HG03575 (cell line): ENCODE results near the gene MPI.
"Not testable (repeated sequence)": the region's sequence is repeated elsewhere in the genome, so short reads cannot be mapped to it uniquely, and the experiment has no call there.

Experiments used
- ATAC-seq: cut with Tn5 transposase; IDR thresholded peaks from one replicate; pipeline ENCODE4 v1.9.1; 2021; ENCODE audit not compliant: unreplicated experiment, insufficient number of reproducible peaks, low FRiP score; ENCODE audit errors: extremely low read depth

MPI gene

DNA sequence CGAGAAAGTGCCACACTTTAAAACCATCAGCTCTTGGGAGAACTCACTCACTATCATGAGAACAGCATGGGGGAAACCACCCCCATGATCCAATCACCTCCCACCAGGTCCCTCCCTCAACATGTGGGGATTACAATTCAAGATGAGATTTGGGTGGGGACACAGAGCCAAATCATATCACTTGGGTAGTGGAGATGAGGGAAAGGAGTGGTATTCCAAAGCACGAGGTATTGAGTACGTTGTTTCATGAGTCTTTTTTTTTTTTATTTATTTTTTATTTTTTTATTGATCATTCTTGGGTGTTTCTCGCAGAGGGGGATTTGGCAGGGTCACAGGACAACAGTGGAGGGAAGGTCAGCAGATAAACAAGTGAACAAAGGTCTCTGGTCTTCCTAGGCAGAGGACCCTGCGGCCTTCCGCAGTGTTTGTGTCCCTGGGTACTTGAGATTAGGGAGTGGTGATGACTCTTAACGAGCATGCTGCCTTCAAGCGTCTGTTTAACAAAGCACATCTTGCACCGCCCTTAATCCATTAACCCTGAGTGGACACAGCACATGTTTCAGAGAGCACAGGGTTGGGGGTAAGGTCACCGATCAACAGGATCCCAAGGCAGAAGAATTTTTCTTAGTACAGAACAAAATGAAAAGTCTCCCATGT lies 2.2 kb upstream of the MPI start:
- not testable (repeated sequence) for ATAC-seq

DNA sequence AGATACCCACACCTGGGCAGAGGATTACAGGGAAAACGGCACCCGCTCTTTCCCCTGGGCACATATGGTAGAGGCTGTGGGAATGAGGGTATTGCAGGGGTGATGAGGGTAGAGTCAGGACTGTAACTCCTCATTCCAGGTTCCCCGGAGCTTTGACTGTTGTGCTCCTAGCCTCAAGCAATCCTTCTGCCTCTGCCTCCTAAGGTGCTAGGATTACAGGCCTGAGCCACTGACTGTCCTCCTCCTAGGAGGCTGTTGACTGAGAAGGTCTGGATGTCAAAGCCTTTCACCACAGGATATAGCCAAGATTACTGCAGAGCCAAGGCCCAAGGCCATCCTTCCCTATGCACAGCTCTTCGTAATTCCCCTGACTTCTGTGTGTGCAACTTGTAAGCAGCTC lies 1.1 kb upstream of the MPI start:
- ATAC-seq = no peak

DNA sequence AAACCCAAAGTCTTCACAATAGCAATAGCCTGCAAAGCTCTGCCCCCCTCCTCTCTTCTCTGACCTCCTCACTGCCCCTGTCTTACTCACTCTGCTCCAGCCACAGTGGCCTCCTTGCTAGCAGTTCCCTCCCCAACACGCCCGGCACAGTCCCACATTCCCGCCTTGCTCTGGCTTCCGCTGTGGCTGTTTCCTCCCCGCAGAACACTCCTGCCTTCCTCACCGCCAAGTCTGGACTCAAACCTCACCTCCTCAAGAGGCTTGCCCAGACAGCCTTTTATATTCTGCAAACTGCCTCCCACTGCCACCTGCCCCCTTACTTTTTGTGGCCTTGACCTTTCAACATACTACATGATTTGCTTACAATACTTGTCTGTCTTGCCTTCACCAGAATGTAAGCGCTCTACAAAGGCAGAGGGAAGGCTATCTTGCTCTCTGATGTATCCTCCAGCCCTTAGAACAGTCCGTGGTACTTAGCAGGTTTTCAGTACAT lies 406 bp upstream of the MPI start:
- ATAC-seq = no peak

DNA sequence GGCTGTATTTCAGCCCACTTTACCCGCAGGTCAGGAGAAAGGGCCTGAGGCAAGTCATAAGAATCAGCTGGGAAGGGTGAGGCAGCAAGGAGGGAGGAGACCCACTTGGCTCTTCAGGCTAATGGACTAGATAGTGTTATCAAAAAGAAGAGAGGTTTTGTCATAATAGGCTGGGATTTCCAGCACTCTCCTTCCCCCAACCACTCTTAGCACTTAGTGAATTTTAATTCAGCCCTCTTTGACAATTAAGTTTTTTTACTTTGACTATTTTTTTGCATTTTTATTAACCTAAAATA lies 771 bp downstream of the MPI start:
- no peak for ATAC-seq

DNA sequence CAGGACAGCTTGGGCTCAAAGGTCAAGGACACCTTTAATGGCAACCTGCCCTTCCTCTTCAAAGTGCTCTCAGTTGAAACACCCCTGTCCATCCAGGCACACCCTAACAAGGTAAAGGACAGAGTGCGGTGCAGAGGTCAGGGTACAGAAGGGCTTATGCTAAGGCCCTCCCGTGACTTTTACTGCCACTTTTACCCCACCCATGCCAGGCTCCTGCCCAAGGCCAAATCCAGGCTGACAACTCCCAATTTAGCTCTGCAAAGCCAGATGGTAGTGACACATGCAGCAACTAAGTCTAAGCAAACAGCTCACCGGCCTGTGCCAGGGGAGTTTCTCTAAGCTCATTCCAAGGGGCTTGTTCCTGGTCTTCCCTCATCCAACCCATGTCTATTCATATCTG lies 1.6 kb downstream of the MPI start:
- ATAC-seq = no peak

DNA sequence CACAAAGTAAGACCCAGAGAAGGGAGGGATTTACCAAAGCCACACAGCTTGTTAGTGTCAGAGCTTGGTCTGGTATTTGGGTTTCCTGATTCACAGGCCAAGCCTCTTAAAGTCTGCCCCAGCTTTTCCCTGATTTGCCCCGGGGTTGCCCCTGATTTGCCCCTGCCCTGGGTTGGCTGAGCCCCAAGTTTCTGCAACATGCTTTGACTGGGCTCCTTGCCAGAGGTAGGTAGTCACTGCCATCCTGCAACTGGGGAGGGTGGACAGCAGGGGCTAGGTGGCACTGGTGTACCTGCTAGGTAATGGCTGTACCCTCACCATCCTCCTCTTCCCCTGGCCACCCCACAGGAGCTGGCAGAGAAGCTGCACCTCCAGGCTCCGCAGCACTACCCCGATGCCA lies 2.5 kb downstream of the MPI start:
- no peak for ATAC-seq

DNA sequence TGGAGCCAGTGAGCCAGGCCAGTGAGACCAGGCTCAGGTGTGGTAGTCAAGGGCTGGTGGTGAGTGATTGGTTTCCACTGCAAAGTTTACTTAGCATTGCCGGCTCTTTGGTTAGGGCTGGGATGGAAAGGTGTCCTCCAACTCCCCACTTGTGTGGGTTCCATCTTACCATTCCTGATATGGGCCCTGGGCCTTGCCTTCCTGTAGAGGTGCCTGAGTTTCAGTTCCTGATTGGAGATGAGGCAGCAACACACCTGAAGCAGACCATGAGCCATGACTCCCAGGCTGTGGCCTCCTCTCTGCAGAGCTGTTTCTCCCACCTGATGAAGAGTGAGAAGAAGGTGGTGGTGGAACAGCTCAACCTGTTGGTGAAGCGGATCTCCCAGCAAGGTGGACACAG lies 3.1 kb downstream of the MPI start:
- no peak for ATAC-seq

DNA sequence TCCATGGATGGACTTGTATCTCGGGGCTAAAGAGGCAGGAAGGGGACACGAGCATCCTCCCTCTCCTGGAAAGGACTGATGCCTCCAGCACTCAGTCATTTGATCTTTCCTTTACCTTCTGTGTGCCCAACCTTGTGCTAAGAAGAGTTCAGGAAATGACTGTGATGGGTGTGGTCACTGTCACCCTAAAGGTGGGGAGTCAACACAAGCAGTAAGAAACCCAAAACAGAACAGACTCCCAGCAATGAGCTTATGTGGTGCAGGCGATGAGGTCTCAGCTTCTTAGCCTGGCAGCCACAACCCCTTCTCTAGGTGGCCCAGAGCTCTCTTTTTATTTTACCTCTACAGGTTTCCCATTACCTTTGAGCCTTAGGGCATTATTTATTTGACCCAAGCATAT lies 3.8 kb downstream of the MPI start:
- ATAC-seq = no peak

DNA sequence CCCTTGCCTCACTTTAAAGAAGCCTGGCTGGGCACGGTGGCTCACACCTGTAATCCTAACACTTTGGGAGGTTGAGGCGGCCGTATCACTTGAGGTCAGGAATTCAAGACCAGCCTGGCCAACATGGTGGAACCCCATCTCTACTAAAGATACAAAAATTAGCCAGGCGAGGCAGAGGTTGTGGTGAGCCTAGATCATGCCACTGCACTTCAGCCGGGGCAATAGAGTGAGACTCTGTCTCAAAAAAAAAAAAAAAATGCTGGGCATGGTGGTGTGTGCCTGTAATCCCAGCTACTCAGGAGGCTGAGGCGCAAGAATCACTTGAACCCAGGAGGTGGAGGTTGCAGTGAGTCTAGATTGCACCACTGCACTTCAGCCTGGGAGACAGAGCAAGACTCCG lies 4.5 kb downstream of the MPI start:
- ATAC-seq = not testable (repeated sequence)

DNA sequence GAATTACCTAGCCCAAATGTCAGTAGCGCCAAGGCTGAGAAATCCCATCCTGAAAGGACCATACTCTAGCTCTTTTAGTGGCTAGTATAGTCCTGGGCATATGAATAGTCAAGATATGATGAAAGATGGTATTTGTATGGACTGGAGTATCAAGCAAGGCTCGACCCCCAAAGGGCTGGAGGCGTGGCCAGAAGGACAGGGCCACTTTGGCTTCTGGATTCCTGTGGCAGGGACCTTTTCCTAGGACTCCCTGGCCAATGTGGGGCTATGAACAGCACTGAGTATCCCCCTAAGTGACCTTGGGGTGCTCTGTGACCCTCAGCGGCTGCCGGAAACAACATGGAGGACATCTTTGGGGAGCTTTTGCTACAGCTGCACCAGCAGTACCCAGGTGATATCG lies 6.0 kb downstream of the MPI start:
- no peak for ATAC-seq

DNA sequence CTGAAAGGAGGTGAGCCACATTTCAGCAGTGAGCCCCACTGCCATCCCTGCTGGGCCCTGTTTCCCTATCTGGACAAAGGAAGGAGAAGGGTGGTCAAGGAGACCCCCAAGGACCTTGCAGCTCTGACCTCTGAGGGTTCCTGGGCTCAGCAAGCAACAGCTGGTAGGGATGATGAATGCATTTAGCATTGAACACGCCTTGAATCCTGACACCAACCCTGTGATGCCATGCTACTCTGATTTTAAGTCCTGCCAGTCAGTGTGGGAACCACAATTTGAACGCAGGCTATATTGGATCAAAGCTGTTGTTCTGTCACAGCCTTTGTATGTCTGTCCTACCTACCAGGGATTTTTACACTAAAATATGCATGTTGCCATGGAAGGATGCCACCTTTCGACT lies 6.5 kb downstream of the MPI start:
- ATAC-seq = no peak

DNA sequence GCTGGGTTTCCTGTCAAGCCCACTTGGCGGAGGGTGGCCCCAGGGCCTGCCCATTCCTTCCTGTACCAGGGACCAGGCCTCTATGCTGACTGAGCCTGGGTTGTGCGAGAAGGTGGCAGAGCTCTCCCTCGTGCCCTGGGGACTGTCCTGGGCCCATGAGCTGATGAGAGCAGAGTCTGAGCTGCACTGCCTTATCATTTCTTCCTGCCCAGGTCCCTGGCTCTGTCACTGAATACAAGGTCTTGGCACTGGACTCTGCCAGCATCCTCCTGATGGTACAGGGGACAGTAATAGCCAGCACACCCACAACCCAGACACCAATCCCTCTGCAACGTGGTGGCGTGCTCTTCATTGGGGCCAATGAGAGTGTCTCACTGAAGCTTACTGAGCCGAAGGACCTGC lies 7.5 kb downstream of the MPI start:
- ATAC-seq = no peak

DNA sequence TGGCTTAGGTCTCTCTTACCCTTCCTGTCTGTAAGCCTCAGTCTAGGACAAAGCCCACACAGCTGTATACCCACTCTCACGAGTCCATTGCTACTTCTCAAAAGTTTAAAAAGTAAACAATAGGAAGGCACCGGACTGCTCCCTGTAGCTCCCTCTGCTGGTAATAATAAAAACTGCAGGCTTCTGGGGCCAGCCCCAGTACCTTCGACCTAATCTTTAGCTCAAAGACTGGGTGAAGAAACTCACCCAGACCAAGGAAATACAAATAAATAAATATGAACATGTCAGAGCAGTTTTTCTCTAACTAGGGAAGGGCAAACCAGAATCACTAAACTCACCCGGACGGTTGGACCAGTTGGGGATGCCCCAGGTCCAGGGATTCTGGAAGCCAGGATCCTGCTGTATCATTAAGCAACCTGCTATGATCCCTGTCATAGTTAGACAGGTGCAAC lies 11.8 kb downstream of the MPI start:
- no peak for ATAC-seq

DNA sequence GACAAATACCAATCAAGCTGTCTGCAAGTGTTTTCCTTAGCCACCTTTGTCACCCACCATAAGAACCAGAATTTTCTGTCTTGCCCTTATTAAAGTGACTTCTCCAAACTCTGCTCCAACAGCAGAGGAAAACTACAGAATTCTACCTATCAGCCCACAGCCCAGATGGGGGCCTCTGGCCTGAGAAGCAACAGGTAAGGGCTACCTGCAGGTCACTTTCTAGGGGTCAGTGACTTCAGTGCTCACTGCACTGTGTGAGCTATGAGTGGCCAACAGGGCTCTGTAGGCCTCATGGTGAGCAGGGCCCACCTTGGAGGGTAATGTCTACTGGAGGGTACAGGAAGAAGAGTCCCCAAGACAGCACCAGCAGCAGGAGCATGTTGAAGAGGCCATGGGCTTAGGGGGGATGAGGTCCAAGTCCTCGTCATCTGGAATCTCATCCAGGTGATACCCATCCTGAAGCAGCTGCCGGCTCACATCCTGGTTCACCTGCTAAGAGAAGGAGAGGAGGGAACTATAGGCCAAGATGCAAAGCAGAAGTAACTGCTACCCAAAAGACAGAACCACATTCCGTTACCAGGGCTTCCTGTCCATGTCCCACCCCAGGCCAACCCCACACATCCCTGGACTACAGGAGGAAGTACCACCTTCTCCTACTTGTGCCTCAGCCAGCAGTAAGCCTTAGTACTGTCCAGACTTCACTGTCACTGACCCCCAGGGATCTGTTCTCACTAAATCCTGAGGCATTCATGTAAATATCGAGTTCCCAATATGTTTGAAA lies 12.6 kb downstream of the MPI start:
- no peak for ATAC-seq

DNA sequence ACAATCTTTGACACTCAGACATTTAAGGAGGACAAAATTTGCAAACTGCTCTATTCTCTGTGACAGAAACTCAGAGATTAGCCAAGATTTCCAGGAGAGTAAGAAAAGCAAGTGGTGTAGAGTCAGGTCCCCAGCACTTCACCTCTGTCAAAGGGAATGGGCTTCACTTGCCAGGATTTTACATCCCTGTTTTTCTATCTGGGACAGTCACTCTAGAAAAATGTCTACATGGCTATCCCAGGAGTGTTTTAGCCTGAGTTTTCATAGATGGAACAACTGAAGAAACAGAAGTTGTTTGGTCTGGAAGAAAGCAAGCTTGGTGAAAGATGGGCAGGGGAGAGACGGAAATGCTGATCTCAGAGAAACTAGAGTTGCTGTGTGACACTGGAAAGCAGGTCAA lies 13.8 kb downstream of the MPI start:
- no peak for ATAC-seq

DNA sequence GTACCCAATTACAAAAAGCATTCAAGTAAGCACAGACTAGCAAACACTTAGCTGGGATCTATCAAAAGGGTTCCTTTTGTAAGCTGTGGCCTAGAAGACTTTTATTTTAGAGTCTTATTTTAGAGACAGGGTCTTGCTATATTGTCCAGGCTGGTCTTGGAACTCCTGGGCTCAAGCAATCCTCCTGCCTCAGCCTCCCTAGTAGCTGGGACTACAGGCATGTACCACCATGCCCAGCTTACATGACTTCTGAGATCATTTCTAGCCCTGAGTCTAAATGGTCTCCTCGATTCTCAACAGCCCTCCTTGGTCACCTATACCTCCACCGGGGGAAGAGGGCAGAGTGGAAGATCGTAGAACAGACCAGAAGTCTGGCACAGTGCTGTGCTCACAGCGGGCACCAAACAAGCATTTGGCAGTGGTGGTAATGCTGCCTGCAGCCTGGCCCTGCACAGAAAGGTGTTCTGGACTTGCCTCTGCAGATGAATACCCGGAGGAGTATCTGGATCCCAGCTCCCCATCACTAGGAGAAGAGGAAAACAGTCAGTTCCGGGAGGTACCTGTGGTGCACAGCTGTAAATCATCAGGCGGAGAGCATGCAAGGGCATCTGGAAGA lies 14.5 kb downstream of the MPI start:
- no peak for ATAC-seq

DNA sequence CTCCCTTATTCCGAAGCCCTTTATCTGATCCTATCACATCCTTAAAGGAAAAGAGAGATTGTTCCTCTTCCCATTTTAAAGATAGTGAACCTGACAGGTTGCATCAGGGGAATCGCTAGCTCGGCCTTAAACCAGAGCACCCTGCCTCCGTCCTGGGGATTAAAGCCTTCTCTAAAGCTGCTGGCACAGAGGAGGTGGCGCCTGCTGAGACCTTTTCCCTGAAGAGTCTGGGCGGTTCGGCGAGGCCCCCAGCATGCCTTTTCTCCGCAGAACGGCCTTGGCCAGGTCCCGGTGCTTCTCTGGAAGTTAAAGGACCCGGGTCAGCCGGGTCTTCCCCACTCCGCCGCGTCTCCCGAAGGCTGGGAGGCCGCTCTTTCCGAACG lies 16.2 kb downstream of the MPI start:
- no peak for ATAC-seq

DNA sequence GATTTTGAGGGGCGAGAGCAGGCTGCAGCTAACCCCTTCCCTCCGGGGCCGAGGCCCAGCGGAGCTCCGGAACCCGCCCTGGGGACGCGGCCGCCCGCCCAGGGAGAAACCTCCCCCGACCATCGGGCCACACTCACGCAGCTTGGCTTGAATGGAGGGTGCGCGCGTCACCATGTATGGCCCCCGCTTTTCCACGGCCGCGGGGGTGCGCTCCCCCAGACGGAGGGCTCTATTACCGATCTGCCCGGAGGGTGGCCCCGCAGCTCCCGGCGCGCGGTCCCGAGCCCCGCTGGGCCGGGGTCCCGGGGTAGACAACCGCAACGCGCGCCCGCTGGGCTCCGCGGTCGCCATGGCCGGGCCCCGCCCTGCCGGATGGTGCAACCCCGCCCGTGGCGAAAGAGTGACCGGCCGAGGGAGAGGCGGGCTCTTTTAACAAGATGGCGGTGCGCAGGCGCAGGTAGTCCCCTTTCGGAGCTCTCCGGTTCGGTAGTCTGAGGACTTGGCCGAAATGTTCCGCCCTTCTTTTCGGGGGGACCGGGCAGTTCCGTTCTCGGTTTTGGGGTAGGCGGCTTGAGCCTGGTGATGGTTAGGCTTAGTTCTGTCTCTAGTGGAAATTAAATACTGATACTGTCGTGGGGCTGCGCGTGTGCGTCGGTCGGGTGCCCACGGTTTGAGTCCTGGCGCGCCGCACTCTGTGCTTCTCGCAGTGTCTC lies 16.8 kb downstream of the MPI start, which contains the start of gene FAM219B:
Gene FAM219B (minus strand): TSS at position 402 of the 713 bp plus-strand sequence. CDS start 51 bp downstream, at position 351.
- no peak for ATAC-seq

DNA sequence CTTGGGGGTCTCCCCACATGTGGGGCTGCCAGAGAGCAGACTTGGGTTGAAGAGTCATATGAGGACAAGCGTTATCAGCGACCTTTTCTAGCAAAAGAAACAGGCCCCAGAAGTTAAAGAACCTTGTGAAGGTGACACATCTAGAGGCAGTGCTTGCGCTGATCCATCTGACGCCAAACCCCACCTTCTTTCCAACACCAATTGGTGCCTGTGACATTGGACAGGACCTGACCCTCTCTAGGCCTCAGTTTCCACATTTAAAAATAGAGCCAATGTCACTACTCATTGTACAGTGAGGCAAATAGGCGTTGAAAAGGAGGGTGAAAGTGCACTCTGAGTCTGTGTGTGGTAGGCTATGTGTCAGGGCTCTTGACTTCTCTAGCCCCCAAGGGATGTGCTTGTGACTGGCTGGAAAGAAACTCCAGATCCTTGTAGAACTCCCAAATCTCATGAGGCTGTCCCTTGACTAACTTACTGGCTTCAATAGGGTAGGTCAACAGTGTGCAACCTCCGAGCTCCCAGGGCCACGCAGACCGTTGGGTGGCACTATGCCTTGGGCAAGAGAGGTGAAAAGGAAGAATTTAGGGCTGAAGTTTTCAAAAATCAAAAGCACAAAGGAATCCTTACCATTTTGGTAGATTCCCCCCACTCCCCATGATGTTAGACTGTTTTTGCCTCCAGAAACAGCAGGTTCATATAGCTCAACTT lies 17.5 kb downstream of the MPI start:
- no peak for ATAC-seq
